ENCODE results near the gene C6orf89.
"Not testable (repeated sequence)": the region's sequence is repeated elsewhere in the genome, so short reads cannot be mapped to it uniquely, and the experiment has no call there.

Gene C6orf89

GRCh38 chr6:36873612-36874442 lies 11.9 kb upstream of the C6orf89 start:
- peak; percentile 66 for DNase-seq (ENCODE audit: low read depth)

GRCh38 chr6:36874443-36875249 lies 11.1 kb upstream of the C6orf89 start, which contains the start of gene PPIL1:
Gene PPIL1 (minus strand): TSS chr6:36874803. CDS start chr6:36874772, 31 bp downstream.
- H3K4me3 ChIP-seq (ENCODE audit: low read length): peak within 1 kb of the TSS; percentile 99
- H3K9ac ChIP-seq (ENCODE audit: low read length): peak within 1 kb of the TSS; percentile 99
- peaks cover 12% of the 10 kb centered on the region for H3K4me1 ChIP-seq (ENCODE audit: control insufficient read depth, insufficient read depth, low read length)
- peak; percentile 96 for DNase-seq (ENCODE audit: low read depth)
- no peaks in the 10 kb centered on the region for H3K36me3 ChIP-seq (ENCODE audit: control insufficient read depth, insufficient read depth, low read length, severe bottlenecking)
- H3K9me3 ChIP-seq (ENCODE audit: control insufficient read depth, low read length): no peaks in the 10 kb centered on the region
- H3K27me3 ChIP-seq (replicated peaks; ENCODE audit: control insufficient read depth, insufficient read depth, low read length): no peaks in the 10 kb centered on the region

More at GRCh38 chr6:36873612-36874442, 11.9 kb upstream of the C6orf89 start:
- H3K4me1 ChIP-seq (ENCODE audit: control insufficient read depth, insufficient read depth, low read length): peaks cover 12% of the 10 kb centered on the region
- no peaks in the 10 kb centered on the region for H3K9me3 ChIP-seq (ENCODE audit: control insufficient read depth, low read length)
- peak overlapping the region; percentile 99 for H3K9ac ChIP-seq (ENCODE audit: low read length)
- peak overlapping the region; percentile 99 for H3K4me3 ChIP-seq (ENCODE audit: low read length)
- no peaks in the 10 kb centered on the region for H3K36me3 ChIP-seq (ENCODE audit: control insufficient read depth, insufficient read depth, low read length, severe bottlenecking)
- no peaks in the 10 kb centered on the region for H3K27me3 ChIP-seq (replicated peaks; ENCODE audit: control insufficient read depth, insufficient read depth, low read length)

GRCh38 chr6:36875250-36875633 lies 10.5 kb upstream of the C6orf89 start:
- Histone ChIP-seq H3K4me3 (ENCODE audit: low read length) (peak overlapping the region; percentile 99), H3K9me3 (ENCODE audit: control insufficient read depth, low read length) (no peaks in the 10 kb centered on the region), H3K9ac (ENCODE audit: low read length) (peak overlapping the region; percentile 99), H3K36me3 (ENCODE audit: control insufficient read depth, insufficient read depth, low read length, severe bottlenecking) (no peaks in the 10 kb centered on the region), H3K27me3 (replicated peaks; ENCODE audit: control insufficient read depth, insufficient read depth, low read length) (no peaks in the 10 kb centered on the region), H3K4me1 (ENCODE audit: control insufficient read depth, insufficient read depth, low read length) (peaks cover 12% of the 10 kb centered on the region)
- no peak for DNase-seq (ENCODE audit: low read depth)

- peaks cover 12% of the 10 kb centered on the region for H3K4me1 ChIP-seq (ENCODE audit: control insufficient read depth, insufficient read depth, low read length)
- no peak overlapping the region for H3K4me3 ChIP-seq (ENCODE audit: low read length)
- H3K9me3 ChIP-seq (ENCODE audit: control insufficient read depth, low read length): no peaks in the 10 kb centered on the region
- DNase-seq (ENCODE audit: low read depth): no peak
- no peaks in the 10 kb centered on the region for H3K27me3 ChIP-seq (replicated peaks; ENCODE audit: control insufficient read depth, insufficient read depth, low read length)
- H3K9ac ChIP-seq (ENCODE audit: low read length): peak overlapping the region; percentile 38
- H3K36me3 ChIP-seq (ENCODE audit: control insufficient read depth, insufficient read depth, low read length, severe bottlenecking): peaks cover 6% of the 10 kb centered on the region
These were observed 1.1 kb upstream of the C6orf89 start for GRCh38 chr6:36884610-36885009.

- Histone ChIP-seq H3K36me3 (ENCODE audit: control insufficient read depth, insufficient read depth, low read length, severe bottlenecking) (peaks cover 6% of the 10 kb centered on the region), H3K9ac (ENCODE audit: low read length) (peak overlapping the region; percentile 97), H3K4me1 (ENCODE audit: control insufficient read depth, insufficient read depth, low read length) (peaks cover 12% of the 10 kb centered on the region), H3K27me3 (replicated peaks; ENCODE audit: control insufficient read depth, insufficient read depth, low read length) (no peaks in the 10 kb centered on the region), H3K4me3 (ENCODE audit: low read length) (peak overlapping the region; percentile 99), H3K9me3 (ENCODE audit: control insufficient read depth, low read length) (no peaks in the 10 kb centered on the region)
- no peak for DNase-seq (ENCODE audit: low read depth)
These were observed 1.3 kb downstream of the C6orf89 start for GRCh38 chr6:36886950-36887618.

DNA sequence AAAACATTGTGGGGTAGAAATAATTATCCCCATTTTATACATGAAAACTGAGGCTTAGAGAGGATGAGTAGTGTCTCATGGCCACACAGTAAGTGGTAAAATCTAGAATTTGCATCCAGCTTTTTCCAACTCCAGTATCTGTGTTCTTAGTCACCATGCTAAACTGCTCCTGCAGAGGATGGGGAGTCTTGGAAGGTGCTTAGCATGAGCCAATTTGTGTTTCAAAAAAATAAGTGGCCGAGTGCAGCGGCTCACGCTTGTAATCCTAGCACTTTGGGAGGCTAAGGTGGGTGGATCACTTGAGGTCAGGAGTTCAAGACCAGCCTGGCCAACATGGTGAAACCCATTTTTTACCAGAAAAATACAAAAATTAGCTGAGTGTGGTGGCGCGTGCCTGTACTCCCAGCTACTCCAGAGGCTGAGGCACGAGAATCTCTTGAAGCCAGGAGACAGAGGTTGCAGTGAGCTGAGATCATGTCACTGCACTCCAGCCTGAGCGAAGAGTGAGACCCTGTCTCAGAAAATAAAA lies 2.4 kb downstream of the C6orf89 start:
- no peak overlapping the region for H3K9ac ChIP-seq (ENCODE audit: low read length)
- no peaks in the 10 kb centered on the region for H3K9me3 ChIP-seq (ENCODE audit: control insufficient read depth, low read length)
- no peaks in the 10 kb centered on the region for H3K27me3 ChIP-seq (replicated peaks; ENCODE audit: control insufficient read depth, insufficient read depth, low read length)
- peaks cover 12% of the 10 kb centered on the region for H3K4me1 ChIP-seq (ENCODE audit: control insufficient read depth, insufficient read depth, low read length)
- no peak overlapping the region for H3K4me3 ChIP-seq (ENCODE audit: low read length)
- no peak for DNase-seq (ENCODE audit: low read depth)
- H3K36me3 ChIP-seq (ENCODE audit: control insufficient read depth, insufficient read depth, low read length, severe bottlenecking): peaks cover 6% of the 10 kb centered on the region

GRCh38 chr6:36888654-36889481 lies 3.1 kb downstream of the C6orf89 start:
- Histone ChIP-seq H3K4me3 (ENCODE audit: low read length) (no peak overlapping the region), H3K9me3 (ENCODE audit: control insufficient read depth, low read length) (no peaks in the 10 kb centered on the region), H3K27me3 (replicated peaks; ENCODE audit: control insufficient read depth, insufficient read depth, low read length) (no peaks in the 10 kb centered on the region), H3K9ac (ENCODE audit: low read length) (no peak overlapping the region), H3K36me3 (ENCODE audit: control insufficient read depth, insufficient read depth, low read length, severe bottlenecking) (peaks cover 6% of the 10 kb centered on the region), H3K4me1 (ENCODE audit: control insufficient read depth, insufficient read depth, low read length) (peaks cover 12% of the 10 kb centered on the region)
- no peak for DNase-seq (ENCODE audit: low read depth)

GRCh38 chr6:36890112-36890663 lies 4.4 kb downstream of the C6orf89 start:
- H3K27me3 ChIP-seq (replicated peaks; ENCODE audit: control insufficient read depth, insufficient read depth, low read length): no peaks in the 10 kb centered on the region
- H3K9ac ChIP-seq (ENCODE audit: low read length): no peak overlapping the region
- peaks cover 18% of the 10 kb centered on the region for H3K36me3 ChIP-seq (ENCODE audit: control insufficient read depth, insufficient read depth, low read length, severe bottlenecking)
- no peak for DNase-seq (ENCODE audit: low read depth)
- H3K4me1 ChIP-seq (ENCODE audit: control insufficient read depth, insufficient read depth, low read length): peaks cover 12% of the 10 kb centered on the region
- no peak overlapping the region for H3K4me3 ChIP-seq (ENCODE audit: low read length)
- no peaks in the 10 kb centered on the region for H3K9me3 ChIP-seq (ENCODE audit: control insufficient read depth, low read length)

- Histone ChIP-seq H3K36me3 (ENCODE audit: control insufficient read depth, insufficient read depth, low read length, severe bottlenecking) (peaks cover 26% of the 10 kb centered on the region), H3K4me1 (ENCODE audit: control insufficient read depth, insufficient read depth, low read length) (peaks cover 12% of the 10 kb centered on the region)
- not testable (repeated sequence) for H3K9me3 ChIP-seq (ENCODE audit: control insufficient read depth, low read length); DNase-seq (ENCODE audit: low read depth); H3K27me3 ChIP-seq (replicated peaks; ENCODE audit: control insufficient read depth, insufficient read depth, low read length); H3K9ac ChIP-seq (ENCODE audit: low read length); H3K4me3 ChIP-seq (ENCODE audit: low read length)
These were observed 5.4 kb downstream of the C6orf89 start for GRCh38 chr6:36891153-36891552.

Measured in adipocyte (in vitro differentiated cells).